Hypothalamus (tissue), 51 donors: ENCODE measurements around the gene CROT.

Experiments used
- DNase-seq, 51 donors: peaks; one replicate each; lab custom pipeline; 2025; lab: John Stamatoyannopoulos, UW

Gene CROT

DNA sequence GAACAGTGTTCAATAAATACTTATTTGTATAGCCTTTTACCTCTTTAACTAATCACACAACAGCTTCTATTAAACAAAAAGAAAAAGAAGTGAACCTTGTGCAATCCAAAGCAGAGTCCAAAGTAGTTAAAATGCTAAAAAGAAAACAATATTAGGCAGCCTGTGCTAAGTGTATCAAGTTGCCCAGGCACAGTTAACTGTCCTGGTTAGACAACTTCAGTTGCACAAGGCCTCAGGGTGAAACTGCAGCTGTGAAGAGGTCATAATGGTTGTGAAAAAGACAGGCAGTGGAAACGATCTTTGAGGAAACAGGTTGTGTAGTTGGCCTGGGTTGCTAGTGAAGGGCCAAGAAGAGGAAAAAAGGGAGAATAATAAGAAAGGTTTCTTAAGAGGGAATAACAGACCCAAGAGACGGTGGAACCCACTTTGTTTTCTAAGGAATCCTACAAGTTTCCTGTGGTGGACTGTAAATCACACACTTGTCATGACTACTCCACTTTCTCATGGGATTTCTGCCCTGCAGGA, 6.0 kb upstream of the CROT start:
- DNase-seq, result no peak

DNA sequence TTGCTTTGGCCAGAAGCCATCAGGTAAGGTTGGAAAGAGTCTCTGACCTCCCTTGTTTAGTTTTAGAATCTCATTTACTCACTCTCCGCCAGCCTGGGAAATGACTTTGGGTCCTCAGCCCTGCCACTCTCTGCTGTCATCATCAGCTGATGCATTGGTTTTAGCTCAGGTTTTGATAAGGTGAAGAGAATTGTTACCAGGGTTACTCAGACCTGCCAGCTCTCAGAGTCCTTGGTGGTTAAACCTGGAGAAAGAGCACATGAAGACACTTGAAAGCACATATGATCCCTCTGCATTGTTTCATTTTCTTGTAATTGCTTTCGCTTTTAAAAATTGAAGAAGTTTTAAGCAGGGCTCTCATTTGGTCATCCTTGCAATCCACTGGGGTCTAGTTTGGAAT, 4.0 kb upstream of the CROT start:
- DNase-seq, result no peak

GRCh38 chr7:87342231-87342630, 3.2 kb upstream of the CROT start:
- no peak for DNase-seq

- DNase-seq, result no peak
Measured at GRCh38 chr7:87344446-87344845, 1.0 kb upstream of the CROT start.

GRCh38 chr7:87345962-87346371, 503 bp downstream of the CROT start:
- peak in 2 of 51 donors; percentile 39 to 46 for DNase-seq

DNA sequence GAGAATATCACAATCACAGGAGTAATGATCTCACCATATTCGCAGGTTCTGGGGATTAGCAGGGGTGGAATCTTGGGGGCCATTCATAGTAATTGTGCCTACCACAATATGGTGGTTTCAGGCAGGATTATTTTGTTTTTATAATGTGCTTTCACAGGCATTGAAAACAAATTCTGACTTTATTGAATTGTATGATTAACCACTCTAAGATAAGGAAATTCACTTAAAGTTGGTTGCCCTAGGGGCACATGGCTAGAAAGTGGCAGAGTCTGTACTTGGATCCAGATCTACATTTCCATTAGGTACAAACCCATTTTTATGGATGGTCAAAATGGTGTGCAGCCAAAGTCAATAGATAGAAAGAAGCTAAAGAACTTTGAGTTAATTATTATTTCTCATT, 1.7 kb downstream of the CROT start:
- no peak for DNase-seq

- DNase-seq, result no peak
Measured at GRCh38 chr7:87347664-87348063, 2.2 kb downstream of the CROT start.

DNA sequence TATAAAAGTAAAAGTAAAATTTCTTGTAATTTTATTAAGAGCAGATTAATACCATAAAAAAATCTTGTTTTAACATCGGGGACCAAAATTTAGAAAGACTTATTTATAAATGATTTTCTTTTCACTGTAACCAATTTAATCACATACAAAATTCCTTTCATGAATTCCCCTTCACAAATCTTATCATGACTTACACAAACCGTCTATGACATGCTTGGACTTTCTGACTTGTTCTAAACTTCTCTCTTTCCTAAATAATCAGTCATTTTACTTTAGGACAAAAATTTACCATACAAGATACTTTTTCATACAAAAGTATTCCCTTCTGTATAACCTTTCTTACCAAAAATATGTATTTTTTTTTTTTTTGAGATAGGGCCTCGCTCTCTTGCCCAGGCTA, 9.3 kb downstream of the CROT start:
- no peak for DNase-seq

DNA sequence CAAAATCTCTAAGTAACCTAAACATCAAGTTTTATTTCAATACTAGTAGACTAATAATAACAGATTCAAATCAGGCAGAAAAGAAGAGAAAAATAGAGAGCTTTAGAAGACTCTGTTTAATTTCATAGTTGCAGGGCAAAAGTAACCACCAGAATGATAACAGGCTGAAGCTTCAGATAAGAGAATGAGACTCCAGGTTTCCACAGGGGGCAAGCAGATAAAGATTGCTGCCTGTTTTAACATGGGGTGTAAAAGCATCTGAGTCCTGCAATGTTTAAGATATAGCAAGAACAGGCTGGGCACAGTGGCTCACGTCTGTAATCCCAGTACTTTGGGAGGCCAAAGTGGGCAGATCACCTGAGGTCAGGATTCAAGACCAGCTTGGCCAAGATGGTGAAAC, 11.0 kb downstream of the CROT start:
- DNase-seq, result no peak

GRCh38 chr7:87359366-87359765, 13.9 kb downstream of the CROT start:
- peak in 1 of 51 donors; percentile 19 for DNase-seq

GRCh38 chr7:87361320-87361719, 15.9 kb downstream of the CROT start:
- no peak for DNase-seq

GRCh38 chr7:87363342-87363741, 17.9 kb downstream of the CROT start:
- no peak for DNase-seq

DNA sequence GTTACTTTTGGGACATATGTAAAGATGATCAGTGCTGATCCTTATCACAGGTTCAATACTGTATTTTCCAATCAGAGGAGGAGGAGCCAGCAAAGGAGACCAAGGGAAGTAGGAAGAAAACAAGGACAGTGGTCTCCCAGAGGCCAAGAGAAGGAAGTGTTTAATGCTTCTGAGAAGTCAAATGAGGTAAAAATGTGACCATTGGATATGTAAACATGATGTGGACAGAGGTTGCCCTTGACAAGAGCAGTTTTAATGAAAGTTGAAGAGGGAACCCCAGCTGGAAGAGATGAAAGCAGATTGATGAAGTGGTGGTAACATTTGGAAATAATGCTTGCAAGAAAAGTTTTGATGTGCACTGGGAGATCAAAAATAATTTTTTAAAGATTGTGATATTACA, 18.8 kb downstream of the CROT start:
- DNase-seq, result no peak

DNA sequence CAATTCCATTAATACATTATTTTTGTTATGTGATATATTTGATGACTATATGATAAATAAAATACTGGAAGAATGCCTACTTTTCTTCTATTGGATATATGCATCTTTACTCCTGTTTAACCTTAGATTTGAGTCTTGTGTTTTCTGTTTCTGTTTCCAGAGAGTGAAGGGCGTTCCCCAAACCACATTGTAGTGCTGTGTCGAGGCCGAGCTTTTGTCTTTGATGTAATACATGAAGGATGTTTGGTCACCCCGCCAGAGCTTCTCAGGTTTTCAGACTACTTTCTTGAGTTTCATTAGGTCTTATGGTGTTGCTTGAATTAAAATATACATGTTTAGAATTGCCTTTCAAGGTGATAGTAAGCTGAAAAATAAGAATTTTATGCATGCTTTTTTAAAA, 23.8 kb downstream of the CROT start:
- DNase-seq, result no peak

GRCh38 chr7:87370660-87371180, 25.3 kb downstream of the CROT start:
- no peak for DNase-seq

GRCh38 chr7:87375662-87376435, 30.4 kb downstream of the CROT start:
- no peak for DNase-seq

- no peak for DNase-seq
Measured at GRCh38 chr7:87380905-87381304, 35.4 kb downstream of the CROT start.

DNA sequence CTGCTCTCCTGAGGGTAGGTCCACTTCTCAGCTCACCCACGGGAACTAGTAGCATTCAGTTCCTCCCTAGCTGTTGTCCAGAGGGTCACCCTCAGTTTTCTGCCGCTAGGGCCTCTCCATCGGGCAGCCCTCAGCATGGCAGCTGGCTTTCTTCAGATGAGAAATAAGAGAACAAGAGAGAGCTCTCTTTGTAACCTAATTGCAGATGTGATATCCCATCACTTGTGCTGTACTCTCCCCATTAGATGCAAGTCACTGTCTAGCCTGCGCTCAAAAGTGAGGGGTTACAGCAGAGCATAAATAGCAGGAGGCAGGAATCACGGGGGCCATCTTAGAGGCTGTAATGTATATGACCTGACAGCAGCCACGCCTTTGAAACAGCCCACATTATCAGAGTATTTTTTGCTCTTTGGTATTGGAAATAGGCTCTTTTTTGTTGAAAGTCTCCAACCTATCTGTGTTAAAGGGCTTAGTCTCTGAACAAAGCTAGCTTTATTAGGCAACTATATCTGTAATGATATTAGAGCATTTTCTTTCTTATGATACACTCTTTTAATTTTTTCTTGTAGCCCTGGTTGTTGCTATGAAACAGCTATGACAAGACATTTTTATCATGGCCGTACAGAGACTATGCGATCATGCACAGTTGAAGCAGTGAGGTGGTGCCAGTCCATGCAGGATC, 45.7 kb downstream of the CROT start:
- DNase-seq, result no peak

DNA sequence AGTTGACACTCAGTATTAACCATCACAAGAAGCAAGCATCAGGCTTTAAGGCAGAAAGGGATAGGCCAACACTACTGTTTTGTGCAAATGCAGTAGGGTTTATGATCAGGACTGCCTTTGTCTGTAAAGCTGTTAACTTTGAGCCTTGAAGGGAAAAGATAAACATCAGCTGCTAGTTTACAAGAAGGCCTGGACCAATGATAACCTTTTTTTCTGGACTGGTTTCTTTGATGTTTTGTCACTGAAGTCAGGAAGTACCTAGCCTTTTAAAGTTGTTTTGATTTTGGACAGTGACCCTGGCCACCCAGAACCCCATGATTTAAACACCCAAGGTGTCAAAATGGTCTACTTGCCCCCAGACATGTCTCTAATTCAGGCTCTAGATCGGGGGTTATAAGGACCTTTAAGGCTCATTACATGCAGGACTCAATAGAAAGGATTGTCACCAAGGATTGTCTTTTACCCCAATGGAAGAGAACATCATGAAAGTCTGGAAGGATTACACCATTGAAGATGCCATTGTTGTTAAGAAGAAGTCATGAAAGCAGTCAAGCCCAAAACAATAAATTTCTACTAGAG, 50.1 kb downstream of the CROT start:
- no peak for DNase-seq

DNA sequence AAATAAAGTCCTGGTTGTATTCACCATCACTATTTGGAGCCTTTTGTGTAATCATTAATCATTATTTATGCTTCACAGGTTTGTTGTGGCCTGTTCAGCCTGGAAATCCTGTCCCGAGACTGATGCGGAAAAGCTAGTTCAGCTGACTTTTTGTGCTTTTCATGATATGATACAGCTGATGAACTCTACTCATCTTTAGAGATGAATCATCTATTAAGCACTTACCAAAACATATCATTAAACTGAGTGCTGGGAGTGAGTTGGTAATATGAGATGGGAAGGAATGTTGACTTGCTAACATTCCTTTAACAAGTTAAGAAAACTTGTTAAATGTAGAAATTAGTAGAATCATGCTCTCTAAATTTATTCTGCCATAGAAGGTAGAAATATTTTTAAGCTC, 53.0 kb downstream of the CROT start:
- DNase-seq, result no peak

DNA sequence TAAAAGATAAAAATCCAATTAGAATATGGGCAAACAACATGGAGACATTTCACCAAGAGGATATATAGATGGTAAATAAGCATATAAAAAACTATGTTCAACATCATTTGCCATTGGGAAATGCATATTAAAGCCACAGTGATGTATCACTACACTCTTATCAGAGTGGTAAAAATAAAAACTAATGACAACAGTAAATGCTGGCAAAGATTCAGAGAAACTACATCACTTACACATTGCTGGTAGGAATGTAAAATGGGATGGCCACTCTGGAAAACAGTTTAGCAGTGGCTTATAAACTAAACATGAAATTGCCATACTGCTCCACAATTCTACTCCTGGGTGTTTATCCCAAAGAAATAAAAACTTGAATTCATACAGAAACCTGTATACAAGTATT, 59.2 kb downstream of the CROT start:
- no peak for DNase-seq

DNA sequence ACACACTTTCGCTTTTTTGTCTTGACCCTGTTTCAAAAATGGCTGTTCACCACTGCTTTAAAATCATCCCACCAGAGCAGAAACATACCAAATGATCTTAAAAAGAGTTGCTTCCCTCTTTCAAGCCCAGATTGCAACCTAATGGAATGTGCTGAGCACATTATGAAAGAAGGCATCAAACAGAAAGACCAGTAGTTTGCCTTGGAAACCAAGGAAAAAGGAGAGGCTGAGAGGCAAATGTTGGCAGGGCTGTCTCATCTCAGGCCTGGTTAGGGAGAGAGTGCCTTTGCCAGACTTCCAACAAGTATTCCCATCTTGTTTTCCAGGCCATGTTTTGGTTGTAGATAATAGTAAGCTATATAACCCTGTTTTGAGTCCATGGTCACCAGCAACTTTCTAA, 65.7 kb downstream of the CROT start:
- DNase-seq, result peak in 1 of 51 donors; percentile 2
